Kidney (tissue), 14 donors: ENCODE measurements around the gene PITPNM3. TPM values are rescaled to one million over a fixed set of nuclear protein-coding genes. Genes with fewer than 3 reads are reported as not detected.
A peak's percentile ranks its signal among the peaks of the same experiment; 100 is the strongest.

Experiments
- DNase-seq, 5 donors: peaks; one replicate each; pipeline ENCODE4 v3.0.0-alpha.2; 2013 to 2020
- FAIRE-seq: peaks from 2 replicates; lab custom pipeline; 2012; peaks lifted over from hg19 to GRCh38; lab: Jason Lieb, UNC
- H3K27ac ChIP-seq, 2 donors: one replicate each; pipeline ENCODE4 v1.7.0; 2013; ENCODE audit warnings: low read depth in 2 of 2, low read length in 2 of 2, inconsistent platforms in 1 of 2
- H3K27me3 ChIP-seq: one replicate; pipeline ENCODE4 v1.7.1; 2013; ENCODE audit warnings: low read length, inconsistent platforms; ENCODE audit not compliant: control insufficient read depth, insufficient read depth
- H3K36me3 ChIP-seq, 3 donors: one replicate each; pipeline versions ENCODE4 v1.7.0 to v1.7.1; 2013; ENCODE audit warnings: low read length in 3 of 3, control low read depth in 1 of 3, inconsistent platforms in 1 of 3; ENCODE audit not compliant: insufficient read depth in 3 of 3, control insufficient read depth in 2 of 3
- H3K4me1 ChIP-seq, 3 donors: one replicate each; pipeline versions ENCODE4 v1.7.0 to v1.7.1; 2013; ENCODE audit warnings: low read length in 3 of 3, inconsistent platforms in 1 of 3, low read depth in 1 of 3; ENCODE audit not compliant: control insufficient read depth in 2 of 3, insufficient read depth in 2 of 3
- H3K4me3 ChIP-seq, 3 donors: one replicate each; pipeline versions ENCODE4 v1.7.0 to v1.8.1; 2013; ENCODE audit warnings: low read length in 3 of 3, control low read depth in 1 of 3, inconsistent platforms in 1 of 3
- H3K9ac ChIP-seq, 3 donors: one replicate each; pipeline versions ENCODE4 v1.7.0 to v1.7.1; 2013; ENCODE audit warnings: low read length in 3 of 3, control low read depth in 1 of 3, inconsistent platforms in 1 of 3
- H3K9me3 ChIP-seq, 3 donors: one replicate each; pipeline versions ENCODE4 v1.7.0 to v1.7.1; 2013; ENCODE audit warnings: low read length in 3 of 3, control low read depth in 1 of 3, inconsistent platforms in 1 of 3; ENCODE audit not compliant: control insufficient read depth in 2 of 3, insufficient read depth in 1 of 3
- CTCF ChIP-seq: IDR thresholded peaks from 3 replicates; pipeline ENCODE4 v1.5.1; 2012; ENCODE audit warnings: mild to moderate bottlenecking, moderate library complexity, borderline replicate concordance; ENCODE audit not compliant: insufficient read depth; ENCODE audit errors: extremely low read depth
- intact Hi-C: fragments of 100-400 bp; cut with DNase I; formaldehyde crosslinking; loops from one replicate; pipeline ENCODE4 v1.11.1; 2022
- polyA plus RNA-seq: library from polyadenylated mRNA; stranded (reverse); fragments of 350-450 nt; fragmentation: Illumina TruSeq; extraction: RNeasy Lipid Tissue Mini Kit (QIAGEN cat#74804); gene quantifications from one replicate; pipeline ENCODE4 v1.2.3, GENCODE V29; 2014; ENCODE audit warnings: low read depth, low replicate concordance; ENCODE audit not compliant: insufficient read depth
- total RNA-seq: library from RNA; stranded (reverse); fragmentation: NEBNext Ultra II Directional; extraction: Animal tissue kit (Norgen Biotek cat#: 25700); gene quantifications from one replicate; pipeline ENCODE4 v1.2.1, GENCODE V29; 2021
- donor health status: control.
- donor health status: control.
- donor health status: control.
- donor health status: control.
- donor health status: control.
- donor health status: DM: yes; HTN: yes; CAD: no.
- donor health status: Normal renal cell carcinoma (clear cell type).

PITPNM3 gene
- total and polyA plus RNA-seq, 2 donors from 2014 or later: 1.8 to 9.1 TPM

DNA sequence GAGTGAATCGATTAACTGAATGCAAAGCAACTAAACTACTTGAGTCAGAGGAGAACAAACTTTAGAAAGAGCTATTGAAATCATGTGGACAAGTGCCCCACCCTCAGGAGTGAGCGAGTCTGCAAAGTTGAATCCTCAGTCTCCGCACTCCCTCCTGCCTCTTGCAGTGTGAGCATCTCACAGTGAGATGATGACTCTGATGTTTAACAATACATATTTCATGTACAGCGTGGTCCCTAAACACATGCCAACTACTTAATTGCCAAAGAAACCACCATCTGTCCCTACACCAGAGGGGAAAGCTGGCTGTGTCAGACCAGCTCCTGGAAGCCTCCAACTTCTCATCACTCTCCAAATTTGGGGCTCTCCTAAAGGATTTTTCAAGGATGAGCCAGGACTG lies 80.9 kb downstream of the PITPNM3 start:
- no peak overlapping the region for H3K27ac ChIP-seq
- TF ChIP-seq CTCF: no peak
- H3K27me3 ChIP-seq: no peaks in the 10 kb centered on the region
- no peak overlapping the region for H3K9ac ChIP-seq
- no peaks in the 10 kb centered on the region for H3K4me1 ChIP-seq
- peak in 1 of 5 donors; percentile 21 for DNase-seq
- no peaks in the 10 kb centered on the region for H3K36me3 ChIP-seq
- intact Hi-C loops: loop anchor here (10.0 kb wide), 1 partner anchor 89 kb away; no protein-coding TSS in a partner anchor
- H3K4me3 ChIP-seq: no peak overlapping the region
- no peak for FAIRE-seq
- H3K9me3 ChIP-seq: no peaks in the 10 kb centered on the region

GRCh38 chr17:6474906-6475305 lies 81.4 kb downstream of the PITPNM3 start:
- intact Hi-C loops: loop anchor here (10.0 kb wide), 1 partner anchor 90 kb away; no protein-coding TSS in a partner anchor
- no peak for TF ChIP-seq CTCF
- Histone ChIP-seq H3K4me1 (no peaks in the 10 kb centered on the region), H3K27me3 (no peaks in the 10 kb centered on the region), H3K4me3 (no peak overlapping the region), H3K9me3 (no peaks in the 10 kb centered on the region), H3K27ac (no peak overlapping the region), H3K9ac (no peak overlapping the region), H3K36me3 (no peaks in the 10 kb centered on the region)
- no peak for FAIRE-seq
- no peak for DNase-seq

DNA sequence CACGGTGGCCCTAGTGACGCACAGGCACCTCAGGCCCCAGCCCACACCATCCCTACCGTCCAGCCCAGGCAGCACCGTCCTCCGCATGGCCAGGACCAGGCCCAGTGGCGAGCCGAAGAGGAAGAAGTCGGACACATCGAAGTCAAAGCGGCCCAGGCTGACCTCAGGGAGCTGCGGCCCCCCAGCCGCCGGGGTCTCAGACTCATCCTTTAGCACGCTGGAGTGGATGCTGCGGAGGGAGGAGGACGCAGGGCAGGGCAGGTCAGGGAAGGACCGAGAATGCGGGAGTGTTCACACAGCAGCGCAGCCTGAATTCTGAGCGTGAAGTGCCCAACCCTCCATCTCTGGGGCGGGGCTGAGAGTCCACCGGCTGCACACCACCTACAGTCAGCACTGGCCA lies 82.0 kb downstream of the PITPNM3 start:
- no peak for TF ChIP-seq CTCF
- FAIRE-seq (no peak), DNase-seq (no peak)
- Histone ChIP-seq H3K4me3 (no peak overlapping the region), H3K27me3 (no peaks in the 10 kb centered on the region), H3K9ac (no peak overlapping the region), H3K36me3 (no peaks in the 10 kb centered on the region), H3K4me1 (no peaks in the 10 kb centered on the region), H3K27ac (no peak overlapping the region), H3K9me3 (no peaks in the 10 kb centered on the region)
- intact Hi-C loops: loop anchor here (10.0 kb wide), 1 partner anchor 90 kb away; no protein-coding TSS in a partner anchor
